Upper lobe of right lung (tissue), 1 donor: ENCODE measurements around the gene GPR63. TPM values are rescaled to one million over a fixed set of nuclear protein-coding genes. Genes with fewer than 3 reads are reported as not detected.
A peak's percentile ranks its signal among the peaks of the same experiment; 100 is the strongest.

Source experiments
- ATAC-seq: fragments of 200-7000 bp; cut with Tn5 transposase; one replicate; pipeline ENCODE4 v1.9.1; 2020; ENCODE audit warnings: mild to moderate bottlenecking, moderate library complexity
- DNase-seq: peaks from one replicate; pipeline ENCODE4 v3.0.0-alpha.2; 2020
- H3K27ac ChIP-seq: fragments of 200-600 bp; one replicate; pipeline ENCODE4 v1.8.0; 2022
- H3K27me3 ChIP-seq: fragments of 200-600 bp; one replicate; pipeline ENCODE4 v1.8.0; 2022; ENCODE audit warnings: mild to moderate bottlenecking
- H3K36me3 ChIP-seq: fragments of 200-600 bp; one replicate; pipeline ENCODE4 v1.8.0; 2022
- H3K4me1 ChIP-seq: fragments of 200-600 bp; one replicate; pipeline ENCODE4 v1.8.0; 2022
- H3K4me3 ChIP-seq: fragments of 200-600 bp; one replicate; pipeline ENCODE4 v1.8.0; 2022; ENCODE audit warnings: mild to moderate bottlenecking
- H3K9me3 ChIP-seq: fragments of 200-600 bp; one replicate; pipeline ENCODE4 v1.8.0; 2022
- CTCF ChIP-seq: fragments of 200-600 bp; IDR thresholded peaks from one replicate; pipeline ENCODE4 v1.8.0; 2022; ENCODE audit warnings: antibody characterized with exemption
- intact Hi-C: fragments of 100-400 bp; cut with DNase I; formaldehyde crosslinking; loops from one replicate; pipeline ENCODE4 v1.11.0; 2022
- total RNA-seq: library from RNA; stranded (reverse); fragmentation: NEBNext Ultra II Directional; extraction: Animal tissue kit (Norgen Biotek cat#: 25700); gene quantifications from one replicate; pipeline ENCODE4 v1.2.1, GENCODE V29; 2021
- donor health status: DM: no; HTN: yes; CAD: no; lungs with severe emphysema.

GPR63 gene
- total RNA-seq, 1 donor from 2014 or later: 0.55 TPM

GRCh38 chr6:96836631-96837080 is 621 bp downstream of the GPR63 start:
- Histone ChIP-seq H3K9me3 (no peaks in the 10 kb centered on the region), H3K36me3 (no peaks in the 10 kb centered on the region), H3K4me3 (peak overlapping the region; percentile 70), H3K4me1 (peaks cover 11% of the 10 kb centered on the region), H3K27ac (no peak overlapping the region), H3K27me3 (peaks cover 8% of the 10 kb centered on the region)
- peak; percentile 19 for ATAC-seq
- no peak for DNase-seq
- no peak for TF ChIP-seq CTCF
- intact Hi-C loops: no loop called here

DNA sequence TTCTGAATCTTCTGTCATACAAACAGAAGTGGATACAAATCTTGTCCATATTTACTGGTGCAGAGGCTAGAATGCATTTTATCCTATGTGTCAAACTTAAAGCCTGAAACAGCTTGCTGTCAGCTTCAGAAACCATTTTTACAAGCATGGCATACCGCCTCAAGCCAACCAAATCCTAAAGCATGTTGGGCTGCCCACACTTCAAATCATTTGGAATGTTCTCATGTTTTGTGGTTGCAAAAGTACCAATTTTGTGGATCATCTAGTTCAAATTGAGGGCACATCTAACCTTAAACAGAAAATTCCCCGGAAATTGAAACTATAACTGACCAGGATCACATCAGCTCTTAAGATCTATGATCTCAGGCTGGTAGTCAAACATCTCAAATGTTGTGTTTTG is 3.2 kb downstream of the GPR63 start:
- DNase-seq: no peak

DNA sequence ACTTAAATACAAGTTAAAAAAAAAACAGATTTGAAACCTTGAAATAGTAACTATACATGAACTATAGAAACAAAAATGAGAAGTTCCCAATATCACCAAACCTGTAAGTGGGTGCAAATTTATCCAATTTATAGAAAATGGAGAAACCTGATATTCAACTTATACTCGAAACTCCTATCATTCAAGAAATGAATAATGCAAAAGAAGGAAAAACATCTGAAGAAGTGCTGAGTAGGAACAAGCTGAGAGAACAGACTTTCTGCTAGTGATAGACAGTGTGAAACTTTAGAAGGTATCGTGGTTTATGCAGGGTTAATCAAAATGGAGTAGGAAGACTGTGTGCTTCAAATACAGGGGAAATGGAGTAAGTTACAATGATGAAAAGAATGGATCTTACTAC is 4.5 kb downstream of the GPR63 start:
- intact Hi-C loops: no loop called here
- Histone ChIP-seq H3K4me1 (peaks cover 8% of the 10 kb centered on the region), H3K9me3 (no peaks in the 10 kb centered on the region), H3K4me3 (no peak overlapping the region), H3K27ac (no peak overlapping the region), H3K36me3 (no peaks in the 10 kb centered on the region), H3K27me3 (peaks cover 8% of the 10 kb centered on the region)
- TF ChIP-seq CTCF: no peak
- DNase-seq (no peak), ATAC-seq (no peak)

More for the DNA sequence above, 3.2 kb downstream of the GPR63 start:
- intact Hi-C loops: no loop called here
- ATAC-seq: no peak
- Histone ChIP-seq H3K4me1 (peaks cover 11% of the 10 kb centered on the region), H3K27me3 (peaks cover 8% of the 10 kb centered on the region), H3K4me3 (no peak overlapping the region), H3K27ac (no peak overlapping the region), H3K9me3 (no peaks in the 10 kb centered on the region), H3K36me3 (no peaks in the 10 kb centered on the region)
- TF ChIP-seq CTCF: no peak

GRCh38 chr6:96826865-96827264 is 10.4 kb downstream of the GPR63 start:
- no peak overlapping the region for H3K4me3 ChIP-seq
- DNase-seq (no peak), ATAC-seq (no peak)
- no peaks in the 10 kb centered on the region for H3K36me3 ChIP-seq
- H3K27me3 ChIP-seq: no peaks in the 10 kb centered on the region
- no peak overlapping the region for H3K27ac ChIP-seq
- intact Hi-C loops: no loop called here
- H3K9me3 ChIP-seq: no peaks in the 10 kb centered on the region
- H3K4me1 ChIP-seq: no peaks in the 10 kb centered on the region
- TF ChIP-seq CTCF: no peak

DNA sequence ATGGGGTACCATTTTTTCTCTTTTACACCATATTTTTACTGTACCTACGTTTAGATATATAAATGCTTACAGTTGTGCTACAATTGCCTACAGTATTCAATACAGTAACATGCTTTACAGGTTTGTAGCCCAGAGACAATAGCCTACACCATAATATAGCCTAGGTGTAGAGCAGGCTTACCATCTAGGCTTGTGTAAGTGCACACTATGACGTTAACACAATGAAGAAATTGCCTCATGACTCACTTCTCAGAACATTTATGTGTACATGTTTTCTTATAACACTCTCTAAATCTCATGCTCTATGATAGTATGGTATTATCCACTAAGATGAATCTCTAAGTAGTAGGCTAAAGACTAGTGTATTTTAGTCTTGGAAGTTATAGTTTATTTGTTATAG is 13.5 kb downstream of the GPR63 start:
- no peaks in the 10 kb centered on the region for H3K27me3 ChIP-seq
- intact Hi-C loops: no loop called here
- H3K36me3 ChIP-seq: no peaks in the 10 kb centered on the region
- no peaks in the 10 kb centered on the region for H3K9me3 ChIP-seq
- no peaks in the 10 kb centered on the region for H3K4me1 ChIP-seq
- H3K27ac ChIP-seq: no peak overlapping the region
- TF ChIP-seq CTCF: no peak
- no peak overlapping the region for H3K4me3 ChIP-seq
- DNase-seq: no peak
- no peak for ATAC-seq

GRCh38 chr6:96821034-96821433 is 16.2 kb downstream of the GPR63 start:
- Histone ChIP-seq H3K4me3 (no peak overlapping the region), H3K27me3 (no peaks in the 10 kb centered on the region), H3K27ac (no peak overlapping the region), H3K9me3 (no peaks in the 10 kb centered on the region), H3K36me3 (no peaks in the 10 kb centered on the region), H3K4me1 (no peaks in the 10 kb centered on the region)
- ATAC-seq (no peak), DNase-seq (no peak)
- no peak for TF ChIP-seq CTCF
- intact Hi-C loops: no loop called here
